Measurements from ENCODE around the gene PPARD.

The PPARD gene

DNA sequence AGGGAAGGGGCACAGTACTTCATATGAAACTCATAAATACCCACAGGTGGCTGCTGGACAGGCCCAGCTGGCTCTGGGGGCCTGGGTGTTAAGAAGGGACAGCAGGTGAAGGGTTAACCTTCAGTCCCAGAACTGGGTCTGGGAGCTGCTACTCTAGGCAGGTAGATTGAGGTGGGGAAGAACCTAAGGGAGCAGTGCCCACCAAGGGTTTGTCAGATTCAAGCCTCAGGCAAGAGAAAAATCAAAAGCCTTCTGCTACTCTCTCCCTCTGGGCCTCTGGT is 131.4 kb downstream of the PPARD start:
- no peak for DNase-seq

DNA sequence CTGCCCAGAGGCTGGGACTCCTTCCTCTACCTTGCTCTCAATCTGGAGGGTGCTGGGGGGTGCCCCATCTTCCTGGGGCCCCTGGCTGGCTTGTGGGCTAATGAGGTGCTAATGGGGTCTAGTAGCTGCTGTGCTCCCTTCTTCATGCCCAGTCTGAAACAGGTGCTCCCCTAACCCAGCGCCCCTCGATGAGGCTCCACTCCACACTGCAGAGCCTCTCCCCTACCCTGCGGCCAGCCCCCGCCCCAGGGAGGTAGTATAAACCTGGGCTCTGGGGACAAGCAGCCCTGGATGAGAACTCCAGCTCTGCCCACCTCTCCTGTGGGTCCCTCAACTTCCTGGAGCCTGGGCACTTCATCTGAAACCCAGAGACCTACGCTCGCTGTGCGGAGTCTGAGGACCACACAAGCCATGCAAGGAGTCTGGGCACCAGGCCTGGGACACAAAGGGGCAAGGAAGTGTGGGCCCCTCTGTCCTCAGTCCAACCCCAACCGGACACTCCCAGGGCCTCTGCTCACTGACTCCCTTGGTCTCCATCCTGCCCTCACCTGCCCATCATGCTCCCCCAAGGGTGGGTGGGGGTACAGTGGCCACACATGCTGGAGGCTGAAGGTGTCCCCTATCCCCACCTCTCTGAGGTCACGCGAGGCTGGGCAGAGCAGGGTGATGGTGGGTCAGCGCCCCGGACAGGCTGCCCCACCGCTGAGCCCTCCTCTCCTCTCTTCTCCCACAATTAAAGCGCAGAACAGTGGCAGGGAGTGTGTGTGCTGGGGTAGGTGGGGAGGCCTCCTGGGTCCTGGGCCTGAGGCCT is 132.0 kb downstream of the PPARD start:
- no peak for DNase-seq

DNA sequence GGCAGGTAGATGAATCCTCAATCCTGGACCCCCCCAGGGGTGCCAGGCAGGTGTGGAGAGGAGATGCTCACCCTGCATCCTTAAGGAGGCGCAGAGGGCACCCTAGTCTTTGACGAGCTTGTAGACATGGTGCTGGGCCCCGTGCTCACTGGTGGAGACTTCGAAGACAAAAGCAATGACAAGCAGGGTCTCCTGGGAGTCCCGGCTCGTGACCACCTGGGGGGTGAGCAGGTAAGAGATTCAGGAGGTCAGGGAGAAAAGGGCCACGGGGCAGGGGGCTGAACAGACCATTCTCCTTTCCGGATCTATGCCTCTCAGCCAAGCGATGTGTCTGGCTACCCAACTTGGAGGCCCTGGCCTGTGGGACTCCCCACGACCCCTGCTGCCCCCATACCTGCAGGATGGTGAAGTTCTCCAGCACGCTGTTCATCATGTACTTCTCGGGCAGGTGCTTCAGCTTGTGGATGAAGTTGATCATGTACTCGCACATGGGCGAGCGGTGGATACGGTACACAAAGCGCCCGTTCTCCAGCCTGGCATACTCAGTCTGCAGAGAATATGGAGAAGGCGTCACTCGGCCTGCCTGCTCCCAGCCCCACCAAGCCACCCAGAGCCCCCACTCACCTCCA is 132.7 kb downstream of the PPARD start:
- DNase-seq: no peak

DNA sequence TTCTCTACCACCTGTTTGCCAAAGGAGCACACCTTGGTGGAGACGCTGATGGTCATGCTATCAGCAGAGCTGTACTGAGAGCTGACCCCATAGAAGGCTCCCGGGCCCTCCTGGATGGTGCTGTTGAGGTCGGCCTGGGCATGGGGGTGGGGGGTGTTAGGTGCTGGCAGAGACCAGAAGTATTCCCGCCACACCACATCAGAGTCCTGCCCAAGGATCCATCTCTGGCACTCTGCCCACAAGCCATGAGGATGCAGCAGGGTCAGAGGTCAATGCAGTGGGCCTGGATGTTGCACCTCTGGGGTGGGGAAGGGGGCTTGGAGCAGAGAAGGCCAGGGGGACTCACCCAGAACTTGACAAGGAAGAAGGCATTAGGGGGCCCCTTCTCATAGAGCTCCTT is 133.2 kb downstream of the PPARD start:
- DNase-seq: no peak

DNA sequence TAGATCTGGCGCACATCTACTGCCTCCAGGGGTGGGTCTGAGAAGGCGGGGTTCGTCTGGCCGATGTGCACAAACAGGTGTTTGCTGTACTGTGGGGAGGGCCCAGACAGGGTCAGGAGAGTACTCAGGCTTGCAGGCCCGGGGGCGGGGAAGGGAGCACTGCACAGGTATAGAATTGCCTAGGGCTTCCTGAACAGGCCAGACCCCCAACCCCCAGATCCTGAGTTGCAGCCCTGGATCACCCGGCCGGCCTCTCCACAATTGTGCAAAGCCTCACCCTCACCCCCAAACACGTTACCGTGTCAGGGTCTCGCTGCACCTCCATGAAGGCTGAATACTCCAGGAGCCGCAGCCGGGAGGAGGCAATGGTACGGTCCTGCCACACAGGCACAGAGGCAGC is 133.6 kb downstream of the PPARD start:
- DNase-seq: no peak

DNA sequence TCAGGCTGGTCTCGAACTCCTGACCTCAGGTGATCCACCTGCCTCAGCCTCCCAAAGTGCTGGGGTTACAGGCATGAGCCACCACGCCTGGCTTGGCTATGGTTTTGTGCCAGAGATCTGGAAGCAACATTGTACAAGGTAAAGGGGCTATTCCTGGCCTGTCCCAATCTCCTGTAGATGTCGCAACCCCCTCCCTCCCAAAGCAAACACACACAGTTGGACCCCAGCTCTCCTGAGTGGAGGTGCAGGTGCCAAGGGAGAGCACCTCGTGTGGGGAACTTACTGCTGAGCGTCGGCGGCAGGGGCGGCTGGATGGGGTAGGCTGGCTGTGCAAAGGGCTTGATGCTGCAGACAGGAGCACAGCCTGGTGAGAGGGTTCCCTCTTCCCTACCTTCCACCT is 134.7 kb downstream of the PPARD start:
- no peak for DNase-seq

All from NCI-H748 treated with DMSO at 0.1 percent for 48 hours (cell line).